Measurements from ENCODE around the gene MRPL36. TPM values are rescaled to one million over a fixed set of nuclear protein-coding genes. Genes with fewer than 3 reads are reported as not detected.

MRPL36 gene
- total and polyA plus RNA-seq, 8 donors, result 4.9 to 101 (median 72.8) TPM

DNA sequence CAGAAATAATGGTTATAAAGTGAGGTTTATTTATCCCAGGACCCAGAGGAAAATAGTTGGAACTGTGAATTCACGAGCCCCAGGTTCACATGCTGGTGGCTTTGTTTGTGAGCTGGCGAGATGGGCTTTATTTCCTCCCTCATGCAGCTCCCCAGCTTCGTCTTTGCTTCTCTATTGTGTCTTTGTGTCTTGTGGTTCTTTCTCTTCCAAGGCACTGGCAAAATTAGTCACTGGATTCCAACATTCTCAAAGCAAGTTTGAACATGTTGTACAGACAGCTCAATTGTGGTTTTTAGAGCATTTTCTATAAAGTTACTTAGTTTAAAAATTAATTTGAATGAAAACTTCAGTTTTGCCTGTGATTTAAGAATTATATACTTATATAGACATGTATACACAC lies 8.8 kb upstream of the MRPL36 start:
- Histone ChIP-seq H3K4me1 (peaks cover 0 to 14% (median 6%) of the 10 kb centered on the region in 4 donors), H3K4me3 (no peak overlapping the region), H3K27me3 (no peaks in the 10 kb centered on the region), H3K9me3 (no peaks in the 10 kb centered on the region), H3K36me3 (peaks cover 74 to 100% (median 100%) of the 10 kb centered on the region in 4 donors), H3K27ac (no peak overlapping the region)
- TF ChIP-seq POLR2A (IDR thresholded peaks at IDR 0.05) (no peak), POLR2AphosphoS5 (IDR thresholded peaks at IDR 0.05) (no peak), EP300 (IDR thresholded peaks at IDR 0.05) (no peak)
- TF ChIP-seq, protein P1, sequence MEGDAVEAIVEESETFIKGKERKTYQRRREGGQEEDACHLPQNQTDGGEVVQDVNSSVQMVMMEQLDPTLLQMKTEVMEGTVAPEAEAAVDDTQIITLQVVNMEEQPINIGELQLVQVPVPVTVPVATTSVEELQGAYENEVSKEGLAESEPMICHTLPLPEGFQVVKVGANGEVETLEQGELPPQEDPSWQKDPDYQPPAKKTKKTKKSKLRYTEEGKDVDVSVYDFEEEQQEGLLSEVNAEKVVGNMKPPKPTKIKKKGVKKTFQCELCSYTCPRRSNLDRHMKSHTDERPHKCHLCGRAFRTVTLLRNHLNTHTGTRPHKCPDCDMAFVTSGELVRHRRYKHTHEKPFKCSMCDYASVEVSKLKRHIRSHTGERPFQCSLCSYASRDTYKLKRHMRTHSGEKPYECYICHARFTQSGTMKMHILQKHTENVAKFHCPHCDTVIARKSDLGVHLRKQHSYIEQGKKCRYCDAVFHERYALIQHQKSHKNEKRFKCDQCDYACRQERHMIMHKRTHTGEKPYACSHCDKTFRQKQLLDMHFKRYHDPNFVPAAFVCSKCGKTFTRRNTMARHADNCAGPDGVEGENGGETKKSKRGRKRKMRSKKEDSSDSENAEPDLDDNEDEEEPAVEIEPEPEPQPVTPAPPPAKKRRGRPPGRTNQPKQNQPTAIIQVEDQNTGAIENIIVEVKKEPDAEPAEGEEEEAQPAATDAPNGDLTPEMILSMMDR (IDR thresholded peaks at IDR 0.05), result no peak
- DNase-seq, result no peak
- WGBS, 5 donors, result 45 to 85% (median 53%) methylated on average over 3 of the region's 3 CpGs
- intact Hi-C loops (cut with DNase I; ENCODE audit: low total_unique reads), result no loop called here

DNA sequence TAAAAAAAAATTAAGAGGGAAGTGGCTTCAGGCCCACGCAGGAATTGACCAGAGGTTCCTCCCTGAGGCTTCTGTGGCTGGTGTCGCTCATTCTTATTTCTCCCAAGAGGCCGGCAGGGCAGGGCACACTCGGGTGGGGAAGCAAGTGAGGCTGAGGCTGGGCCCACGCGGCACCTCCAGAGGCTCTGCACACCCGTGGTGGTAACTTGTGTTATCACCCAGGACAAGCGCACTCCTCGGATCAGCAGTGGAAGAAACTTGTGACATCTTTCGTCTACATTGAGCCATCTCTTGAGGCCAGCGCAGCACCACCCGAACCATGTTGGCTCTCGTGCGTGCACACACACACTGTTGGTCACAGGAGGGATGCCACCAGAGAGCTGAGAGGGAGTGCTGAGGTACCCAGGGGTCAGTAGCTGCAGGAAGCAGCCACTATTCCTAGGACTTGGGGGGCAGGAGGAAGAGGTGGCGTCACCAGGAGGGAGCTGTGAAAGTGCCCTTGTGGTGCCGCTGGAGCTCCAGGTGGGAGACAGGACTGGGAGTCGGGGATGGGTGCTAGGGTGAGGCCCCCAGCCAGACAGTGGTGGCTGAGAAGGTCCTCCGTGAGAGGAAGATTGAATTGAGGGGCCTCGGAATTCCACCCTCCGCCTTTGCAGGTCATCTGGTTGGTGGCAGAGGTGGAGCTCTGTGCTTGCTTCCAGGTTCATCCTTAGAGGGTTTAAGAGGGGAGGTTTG lies 8.0 kb upstream of the MRPL36 start:
- intact Hi-C loops (cut with DNase I; ENCODE audit: low total_unique reads), result no loop called here

DNA sequence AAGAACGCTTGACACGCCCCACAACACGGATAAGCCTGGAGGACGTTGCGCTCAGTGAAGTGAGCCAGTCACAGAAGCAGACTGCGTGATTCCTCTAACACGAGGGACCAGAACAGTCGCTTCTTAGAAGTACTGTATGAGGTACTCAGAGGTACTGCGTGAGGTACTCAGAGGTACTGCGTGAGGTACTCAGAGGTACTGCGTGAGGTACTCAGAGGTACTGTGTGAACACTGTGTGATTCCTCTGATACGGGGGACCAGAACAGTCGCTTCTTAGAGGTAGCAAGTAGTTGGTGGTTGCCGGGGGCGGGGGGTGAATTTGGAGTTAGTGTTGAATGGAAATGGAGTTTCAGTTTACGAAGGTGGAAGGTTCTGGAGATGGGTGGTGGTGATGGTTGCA lies 7.3 kb upstream of the MRPL36 start:
- TF ChIP-seq POLR2AphosphoS5 (IDR thresholded peaks at IDR 0.05) (no peak), POLR2A (IDR thresholded peaks at IDR 0.05) (no peak), EP300 (IDR thresholded peaks at IDR 0.05) (no peak)
- TF ChIP-seq, protein P1 (IDR thresholded peaks at IDR 0.05), result no peak
- Histone ChIP-seq H3K4me3 (no peak overlapping the region), H3K27me3 (no peaks in the 10 kb centered on the region), H3K36me3 (peaks cover 75 to 94% (median 94%) of the 10 kb centered on the region in 4 donors), H3K27ac (no peak overlapping the region), H3K9me3 (no peaks in the 10 kb centered on the region), H3K4me1 (peaks cover 4 to 28% (median 17%) of the 10 kb centered on the region in 4 donors)
- intact Hi-C loops (cut with DNase I; ENCODE audit: low total_unique reads), result no loop called here
- WGBS, 5 donors, result 88 to 96% (median 90%) methylated on average over 16 of the region's 16 CpGs
- DNase-seq, result no peak

More for the DNA sequence above, 8.0 kb upstream of the MRPL36 start:
- no peak for DNase-seq
- 90 to 93% (median 91%) methylated on average over 17 to 20 of the region's 20 CpGs for WGBS, 5 donors
- H3K9me3 ChIP-seq, result no peaks in the 10 kb centered on the region
- no peak for TF ChIP-seq EP300 (IDR thresholded peaks at IDR 0.05)
- TF ChIP-seq, protein P1 (IDR thresholded peaks at IDR 0.05), result no peak
- no peak for TF ChIP-seq POLR2A (IDR thresholded peaks at IDR 0.05)
- TF ChIP-seq POLR2AphosphoS5 (IDR thresholded peaks at IDR 0.05), result no peak
- no peak overlapping the region for H3K27ac ChIP-seq
- H3K27me3 ChIP-seq, result no peaks in the 10 kb centered on the region
- H3K4me1 ChIP-seq, result peaks cover 0 to 21% (median 11%) of the 10 kb centered on the region in 4 donors
- no peak overlapping the region for H3K4me3 ChIP-seq
- peaks cover 73 to 100% (median 100%) of the 10 kb centered on the region in 4 donors for H3K36me3 ChIP-seq

DNA sequence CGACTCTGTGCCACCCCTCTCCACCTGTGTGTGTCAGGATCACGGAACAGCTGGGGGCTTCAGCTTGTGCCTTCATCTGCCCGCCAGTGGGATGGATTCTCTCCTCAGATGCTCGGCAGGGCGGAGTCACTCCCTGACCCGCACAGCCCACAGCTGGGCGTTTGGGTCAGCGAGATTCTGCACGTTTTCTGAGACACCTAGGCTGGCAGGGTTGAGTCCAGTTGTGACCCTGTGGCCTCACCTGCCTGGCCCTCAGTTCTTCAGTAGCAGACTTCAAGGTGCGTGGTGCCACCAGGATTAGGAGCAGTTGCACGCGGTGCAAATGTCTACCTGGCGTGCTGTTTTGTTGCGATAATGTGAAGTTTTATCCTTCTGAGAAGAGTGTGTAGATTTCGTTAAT lies 6.6 kb upstream of the MRPL36 start:
- WGBS, 5 donors, result 84 to 96% (median 91%) methylated on average over 12 to 15 of the region's 15 CpGs
- Histone ChIP-seq H3K27me3 (no peaks in the 10 kb centered on the region), H3K9me3 (no peaks in the 10 kb centered on the region), H3K36me3 (peaks cover 75 to 86% (median 86%) of the 10 kb centered on the region in 4 donors), H3K27ac (no peak overlapping the region), H3K4me1 (peaks cover 7 to 32% (median 21%) of the 10 kb centered on the region in 4 donors), H3K4me3 (no peak overlapping the region)
- no peak for DNase-seq
- intact Hi-C loops (cut with DNase I; ENCODE audit: low total_unique reads), result no loop called here
- TF ChIP-seq EP300 (IDR thresholded peaks at IDR 0.05) (no peak), POLR2A (IDR thresholded peaks at IDR 0.05) (no peak), POLR2AphosphoS5 (IDR thresholded peaks at IDR 0.05) (no peak)
- TF ChIP-seq, protein P1 (IDR thresholded peaks at IDR 0.05), result no peak
